NCI-H526 treated with DMSO at 0.1 percent for 48 hours (cell line): ENCODE measurements around the gene CD99L2.

Experiments used
- DNase-seq: peaks from one replicate; lab custom pipeline; 2025; lab: John Stamatoyannopoulos, UW

Gene CD99L2

DNA sequence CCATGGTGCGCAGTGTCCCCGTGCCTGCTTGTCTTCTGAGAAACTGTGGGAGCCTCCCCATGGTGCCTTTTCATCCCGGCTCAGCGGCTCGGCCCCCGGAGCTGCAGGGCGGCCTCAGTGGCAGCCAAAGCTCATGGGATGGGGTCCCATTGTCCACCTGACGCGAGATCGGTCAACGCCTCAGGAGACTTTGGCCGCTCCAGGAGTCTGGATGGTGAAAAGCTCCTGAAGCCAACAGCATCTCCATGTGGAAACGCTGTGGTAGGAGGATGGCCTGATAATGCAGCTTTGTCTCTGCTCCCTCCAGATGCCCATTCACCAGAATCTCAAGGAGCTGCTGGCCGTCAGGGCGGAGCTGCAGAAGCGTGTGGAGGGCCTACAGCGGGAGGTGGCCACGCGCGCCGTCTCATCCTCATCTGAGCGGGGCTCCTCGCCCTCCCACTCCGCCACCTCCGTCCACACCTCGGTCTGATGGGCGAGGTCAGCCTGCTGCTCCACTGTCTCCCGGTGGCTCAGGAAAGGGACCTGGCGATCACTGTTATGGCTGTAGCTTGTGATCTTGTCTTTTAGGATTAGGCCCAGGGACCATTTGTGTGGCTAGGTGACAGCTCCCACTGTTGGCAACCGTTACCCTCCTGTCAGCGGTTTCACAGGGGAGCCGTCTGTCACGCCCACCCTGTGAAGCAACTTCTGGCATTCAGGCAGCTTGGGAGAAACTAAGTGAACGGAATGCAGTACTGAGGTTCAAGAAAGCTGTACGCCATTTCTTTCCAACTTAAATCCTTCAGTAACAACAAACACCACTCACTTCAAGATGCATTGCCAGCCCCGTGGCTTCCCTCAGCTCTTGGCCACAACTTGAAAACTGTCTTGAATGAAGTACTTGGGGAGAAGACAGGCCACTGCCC, 136.0 kb downstream of the CD99L2 start:
- no peak for DNase-seq

DNA sequence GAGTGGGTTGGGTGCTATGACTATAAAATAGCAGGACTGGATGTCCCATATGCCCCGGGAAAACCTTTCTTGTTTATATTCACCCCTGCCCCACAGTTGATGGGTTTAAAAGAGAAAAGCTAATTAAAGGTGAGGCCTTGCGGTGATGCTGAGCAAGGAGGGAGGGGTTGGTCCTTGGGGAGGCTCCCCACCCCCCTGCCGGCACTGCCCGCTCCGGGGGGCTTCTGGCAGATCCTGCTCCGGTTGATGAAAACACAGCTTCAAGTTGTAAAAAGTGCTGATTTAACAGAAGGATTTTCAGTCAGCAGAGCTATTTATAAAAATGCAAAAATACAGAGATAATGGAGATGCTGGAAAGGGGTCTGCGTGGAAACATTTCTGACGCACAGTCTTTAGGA, 136.7 kb downstream of the CD99L2 start:
- no peak for DNase-seq

DNA sequence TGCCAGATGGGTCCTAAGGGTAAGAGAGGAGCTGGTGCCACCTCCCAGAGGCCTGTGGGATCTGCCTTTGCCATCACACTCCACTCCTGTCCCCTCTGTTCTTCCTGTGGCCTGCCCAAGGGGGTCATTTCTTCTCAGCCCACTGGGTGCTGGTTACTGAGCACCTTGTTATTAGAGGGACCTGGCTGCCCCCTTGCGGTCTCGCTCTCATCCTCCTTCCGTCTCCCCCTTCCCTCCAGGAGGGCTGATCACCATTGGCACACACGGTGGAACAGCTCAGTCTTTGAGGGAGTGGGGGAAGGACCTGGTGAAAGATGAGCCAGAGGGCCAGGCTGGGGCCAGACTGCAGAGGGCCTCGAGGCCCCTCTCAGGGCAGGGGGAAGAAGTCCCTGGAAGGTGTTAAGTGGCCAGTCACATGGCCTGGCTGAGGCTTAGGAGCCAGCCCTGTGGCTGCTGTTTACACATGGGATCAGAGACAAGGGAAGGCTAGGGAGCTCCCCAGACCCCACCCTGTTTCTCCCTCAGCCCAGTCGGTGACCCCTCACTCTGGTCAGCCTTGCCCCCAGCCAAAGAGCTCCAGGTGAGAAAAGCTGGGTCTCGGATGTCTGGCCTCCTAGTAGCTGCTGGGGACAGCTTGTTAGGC, 137.2 kb downstream of the CD99L2 start:
- no peak for DNase-seq

DNA sequence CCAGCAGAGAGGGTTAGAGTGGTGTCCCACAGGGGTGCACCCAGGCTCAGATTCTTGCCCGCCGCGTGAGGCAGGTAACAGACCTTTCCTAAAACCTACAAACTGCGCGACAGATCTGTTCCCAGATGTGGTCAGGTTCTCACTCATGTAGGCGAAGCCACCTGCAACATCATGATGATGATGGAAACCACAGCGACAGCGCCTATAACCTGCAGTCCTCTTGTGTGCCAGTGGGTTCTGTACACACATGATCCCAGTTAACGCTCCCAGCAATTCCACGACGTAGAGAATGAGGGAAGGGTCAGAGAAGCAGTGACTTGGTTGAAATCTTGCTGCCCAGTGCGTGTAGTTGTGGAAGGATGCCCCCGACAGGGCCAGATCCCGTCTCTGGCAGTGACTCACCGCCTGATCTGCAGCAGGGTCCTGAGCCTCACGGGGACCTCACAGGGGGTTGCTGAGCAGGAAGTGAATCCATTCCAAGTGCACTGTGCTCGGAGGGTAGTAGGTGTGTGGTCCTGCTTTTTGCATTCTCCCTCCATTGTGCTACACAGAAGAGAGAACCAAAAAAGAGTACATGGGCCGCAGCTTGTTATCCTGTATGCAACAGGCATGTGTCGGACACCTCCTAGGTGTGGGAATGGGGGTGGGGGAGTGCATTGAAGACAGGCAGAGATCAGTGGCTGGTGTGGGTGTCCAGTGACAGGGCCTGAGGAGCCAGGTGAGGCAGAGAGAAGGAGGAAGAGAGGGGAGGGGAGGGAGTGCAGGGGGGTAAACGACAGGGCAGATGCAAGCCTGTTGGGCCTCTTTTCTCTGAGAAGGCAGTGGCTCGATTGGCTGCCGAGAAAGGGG, 138.7 kb downstream of the CD99L2 start:
- DNase-seq, result no peak

DNA sequence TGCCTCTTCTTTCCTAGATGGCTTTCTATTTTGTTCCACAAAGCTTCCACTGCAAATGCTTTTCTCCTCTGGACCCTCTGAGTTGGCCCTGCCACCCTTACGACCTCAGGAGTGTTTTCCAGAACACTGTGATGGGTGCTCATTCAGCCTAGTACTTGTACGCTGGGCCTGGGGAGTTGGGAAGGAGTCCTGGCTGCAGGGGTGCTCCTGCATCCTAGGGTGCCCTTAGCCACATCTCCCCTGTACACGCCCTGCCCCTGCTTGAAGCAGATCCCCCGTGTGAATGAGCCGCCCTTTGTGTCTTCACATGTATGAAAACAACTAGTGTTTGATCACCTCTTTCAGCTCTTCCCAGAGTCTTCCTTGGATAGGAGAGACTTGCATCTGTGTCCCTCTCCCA, 141.1 kb downstream of the CD99L2 start:
- DNase-seq, result no peak

DNA sequence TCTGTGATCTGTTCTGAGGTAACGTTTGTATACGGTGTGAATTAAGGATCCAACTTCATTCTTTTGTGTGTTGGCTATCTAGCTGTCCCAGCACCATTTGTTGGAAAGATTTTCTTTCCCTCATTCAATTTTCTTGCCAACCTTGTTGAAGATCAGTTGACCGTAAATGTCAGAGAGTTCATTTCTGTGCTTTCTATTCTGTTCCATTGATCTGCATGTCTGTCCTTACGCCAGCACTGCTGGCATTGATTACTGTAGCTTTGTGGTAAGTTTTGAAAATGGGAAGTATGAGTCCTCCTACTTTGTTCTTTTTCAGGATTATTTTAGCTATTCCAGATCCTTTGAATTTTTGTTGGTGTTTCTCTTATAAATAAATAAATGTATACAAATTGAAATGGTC, 144.5 kb downstream of the CD99L2 start:
- DNase-seq, result no peak

DNA sequence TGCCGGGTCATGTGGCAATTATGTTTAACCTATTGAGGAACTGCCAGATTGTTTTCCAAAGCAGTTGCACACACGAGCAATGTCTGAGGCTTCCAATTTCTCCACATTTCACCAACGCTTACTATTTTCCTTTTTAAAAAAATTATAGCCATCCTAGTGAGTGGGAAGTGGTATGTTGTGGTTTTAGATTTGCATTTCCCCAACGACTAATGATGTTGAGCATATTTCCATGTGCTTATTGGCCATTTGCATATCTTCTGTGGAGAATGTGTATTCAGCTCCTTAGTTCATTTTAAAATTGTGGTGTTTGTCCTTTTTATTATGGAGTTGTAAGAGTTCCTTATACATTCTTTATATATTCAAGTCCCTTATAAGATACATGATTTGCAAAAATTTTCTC, 145.1 kb downstream of the CD99L2 start:
- DNase-seq, result peak; percentile 72

DNA sequence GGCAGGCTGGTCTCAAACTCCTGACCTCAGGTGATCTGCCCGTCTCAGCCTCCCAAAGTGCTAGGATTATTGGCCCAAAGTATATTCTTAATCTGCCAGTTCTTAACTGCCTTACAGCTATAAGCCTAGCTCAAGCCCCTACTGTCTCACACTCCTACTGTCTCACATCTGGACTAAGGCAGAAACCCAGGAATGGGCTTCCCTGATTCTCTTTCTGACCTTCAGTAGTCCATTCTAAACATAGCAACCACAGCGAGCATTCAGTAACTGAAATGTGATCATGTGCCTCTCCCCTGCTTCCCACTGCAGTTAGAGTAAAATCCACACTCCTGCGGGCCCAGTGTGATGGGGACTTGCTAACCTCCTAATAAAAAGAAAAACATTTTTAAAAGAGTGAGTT, 146.3 kb downstream of the CD99L2 start:
- no peak for DNase-seq

DNA sequence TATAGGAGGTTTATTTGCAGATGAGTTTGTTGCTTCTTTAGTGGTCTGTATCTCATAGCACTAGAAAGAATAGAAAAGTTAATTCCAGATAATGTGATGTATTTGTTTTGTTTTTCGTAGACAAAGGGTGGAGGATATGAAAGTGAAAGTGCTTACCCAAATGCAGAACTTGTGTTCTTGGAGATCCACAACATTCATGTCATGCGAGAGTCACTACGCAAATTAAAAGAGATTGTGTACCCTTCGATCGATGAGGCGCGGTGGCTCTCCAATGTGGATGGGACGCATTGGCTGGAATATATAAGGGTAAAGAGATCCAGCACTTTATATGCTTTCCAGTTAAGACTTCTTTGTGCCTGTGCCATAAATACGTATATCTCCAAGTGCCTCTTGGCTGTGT, 162.0 kb downstream of the CD99L2 start:
- DNase-seq, result no peak

DNA sequence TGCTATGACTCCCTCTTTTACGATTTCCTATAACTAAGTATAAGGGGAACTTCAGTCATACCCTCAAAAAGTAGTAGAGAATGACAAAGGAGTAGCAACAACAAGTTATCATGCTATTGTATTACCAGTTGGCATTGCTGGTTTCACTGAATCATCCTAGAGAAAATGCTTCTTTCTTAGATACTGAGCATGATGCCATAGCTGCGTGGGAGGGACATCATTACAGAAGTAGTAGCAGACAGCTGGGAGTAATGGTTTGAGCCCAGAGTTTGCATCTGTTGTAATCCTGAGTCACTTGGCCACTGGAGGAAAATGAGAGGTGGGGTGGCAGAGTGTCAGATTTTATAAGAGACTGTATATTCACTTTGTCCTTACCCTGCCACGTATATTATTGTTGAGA, 166.7 kb downstream of the CD99L2 start:
- DNase-seq, result no peak

DNA sequence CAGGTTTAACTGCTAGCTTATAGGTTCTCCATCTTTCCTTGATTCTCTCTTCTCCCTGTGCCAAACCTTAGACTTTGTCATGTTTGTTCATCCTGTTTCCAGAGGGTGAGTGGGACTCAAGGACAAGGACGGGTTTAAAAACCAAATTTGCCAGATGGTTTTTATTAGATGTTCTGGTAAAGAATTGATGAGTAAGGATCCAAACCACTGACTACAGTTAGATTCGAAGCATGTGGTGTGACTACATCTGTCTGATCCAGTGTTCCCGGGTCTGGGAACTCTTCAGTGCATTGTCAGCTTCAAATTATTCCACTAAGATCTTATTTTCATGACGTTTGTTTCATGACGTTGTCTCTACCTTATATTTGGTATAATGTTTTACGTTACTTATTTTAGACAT, 167.7 kb downstream of the CD99L2 start:
- DNase-seq, result no peak

DNA sequence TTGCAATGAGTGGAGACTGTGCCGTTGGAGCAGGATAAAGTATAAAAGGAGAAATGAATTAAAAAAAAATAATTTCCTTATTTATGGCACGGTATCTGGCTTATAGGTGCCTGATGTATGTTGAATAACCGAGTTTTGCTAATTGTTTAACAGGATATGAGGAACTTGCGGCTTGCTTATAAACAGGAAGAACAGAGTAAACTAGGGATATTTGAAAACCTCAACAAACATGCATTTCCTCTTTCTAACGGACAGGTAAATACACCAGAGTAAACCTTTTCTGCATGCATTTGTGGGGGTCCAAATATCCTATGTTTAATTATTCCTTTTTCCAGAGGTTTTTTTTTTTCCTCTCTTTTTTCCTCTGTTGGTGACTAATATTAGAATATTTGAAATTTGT, 168.5 kb downstream of the CD99L2 start:
- no peak for DNase-seq

DNA sequence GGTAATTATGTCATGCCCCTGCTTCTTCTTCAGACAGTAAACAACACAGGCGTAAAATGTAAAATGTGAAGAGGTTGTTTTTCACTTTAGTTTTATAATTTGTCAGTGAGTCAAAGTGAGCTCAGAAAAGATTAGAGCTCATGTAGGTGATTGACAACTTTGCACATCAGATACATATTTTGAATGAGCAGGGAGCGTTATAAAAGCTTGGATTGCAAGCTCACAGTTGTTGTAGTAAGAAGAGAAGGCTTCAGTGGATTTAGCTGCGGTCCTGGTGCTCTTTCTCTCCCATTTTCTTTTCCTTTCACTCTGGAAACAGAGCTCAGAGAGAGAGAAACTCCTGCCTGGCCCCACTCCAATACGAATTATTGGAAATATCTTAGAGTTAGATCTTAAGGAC, 178.8 kb downstream of the CD99L2 start:
- no peak for DNase-seq
